Astrocyte of the cerebellum (primary cell): ENCODE measurements around the gene PLXDC1.

Experiments
- DNase-seq: peaks from one replicate; pipeline ENCODE4 v3.0.0-alpha.2; 2011; ENCODE audit warnings: low read depth
- H3K4me3 ChIP-seq: 2 replicates; pipeline ENCODE4 v1.5.1; 2011; ENCODE audit warnings: mild to moderate bottlenecking, low read depth, low read length, moderate library complexity
- CTCF ChIP-seq: IDR thresholded peaks from 2 replicates; pipeline ENCODE4 v1.5.1; 2012; ENCODE audit warnings: low read length, low read depth, moderate library complexity, mild to moderate bottlenecking; ENCODE audit errors: missing control alignments
- in situ Hi-C: cut with HindIII; loops from 2 replicates; pipeline ENCODE4 v1.10.0; 2017; ENCODE audit warnings: low sequenced_read_pairs

Gene PLXDC1

DNA sequence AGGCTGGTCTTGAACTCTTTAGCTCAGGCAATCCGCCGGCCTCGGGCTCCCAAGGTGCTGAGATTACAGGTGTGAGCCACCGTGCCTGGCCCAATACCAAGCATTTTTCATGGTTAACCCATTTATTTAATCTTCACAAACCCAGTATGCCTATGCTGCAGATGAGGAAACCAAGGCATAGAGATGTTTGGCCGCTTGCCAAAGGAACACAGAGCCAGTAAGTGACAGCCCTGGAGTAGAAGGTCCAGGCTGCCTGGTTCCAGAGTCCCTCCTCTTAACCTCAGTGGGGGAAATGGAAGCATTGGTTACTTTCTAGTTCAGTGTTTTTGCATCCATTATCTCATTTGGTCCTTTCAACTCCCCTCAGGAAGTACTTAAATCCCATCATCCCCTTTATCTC, 29.9 kb upstream of the PLXDC1 start:
- no peak for DNase-seq
- in situ Hi-C loops, result no loop called here
- no peak for TF ChIP-seq CTCF
- H3K4me3 ChIP-seq, result no peak overlapping the region

DNA sequence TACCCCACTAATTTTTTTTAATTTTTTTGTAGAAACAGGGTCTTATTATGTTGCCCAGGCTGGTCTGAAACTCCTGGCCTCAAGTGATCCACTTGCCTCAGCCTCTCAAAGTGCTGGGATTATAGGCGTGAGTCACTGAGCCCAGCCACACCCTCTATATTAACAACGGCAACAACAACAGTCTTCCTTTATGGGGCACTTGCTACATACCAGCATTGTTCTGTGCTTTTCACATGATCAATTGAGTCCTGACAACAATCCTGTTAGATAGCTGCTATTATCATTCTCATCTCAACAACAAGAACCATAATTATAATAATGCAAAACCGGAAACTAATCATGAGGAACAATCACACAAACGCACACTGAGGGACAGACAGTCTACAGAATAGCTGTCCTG, 27.1 kb upstream of the PLXDC1 start:
- DNase-seq, result no peak
- in situ Hi-C loops, result no loop called here
- no peak for TF ChIP-seq CTCF
- H3K4me3 ChIP-seq, result no peak overlapping the region

- TF ChIP-seq CTCF, result no peak
- H3K4me3 ChIP-seq, result no peak overlapping the region
- in situ Hi-C loops, result no loop called here
- DNase-seq, result no peak
Measured at GRCh38 chr17:39177256-39177655, 25.8 kb upstream of the PLXDC1 start.

DNA sequence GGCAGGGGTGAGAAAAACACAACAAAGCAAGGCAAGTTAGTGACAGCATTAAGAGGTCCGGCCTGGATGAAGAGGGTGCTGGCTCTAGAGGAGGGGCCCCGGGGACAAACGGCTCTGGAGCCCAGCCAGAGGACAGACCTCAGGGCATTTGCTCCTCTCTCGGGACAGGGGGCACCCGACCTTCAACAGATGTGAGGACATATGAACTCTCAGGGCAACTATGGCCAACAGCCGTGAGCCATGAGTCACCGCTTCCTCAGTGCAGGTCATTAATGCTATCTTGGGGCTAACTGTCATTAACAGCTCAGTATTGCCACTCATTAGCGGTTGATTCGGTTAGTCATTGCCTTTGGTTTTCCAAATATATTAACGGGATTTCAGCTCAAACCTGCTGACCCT, 24.3 kb upstream of the PLXDC1 start:
- no peak for TF ChIP-seq CTCF
- DNase-seq, result no peak
- in situ Hi-C loops, result no loop called here

GRCh38 chr17:39174920-39175694, 23.7 kb upstream of the PLXDC1 start:
- peak; percentile 81 for TF ChIP-seq CTCF
- in situ Hi-C loops, result no loop called here
- H3K4me3 ChIP-seq, result no peak overlapping the region

More for the DNA sequence above, 24.3 kb upstream of the PLXDC1 start:
- no peak overlapping the region for H3K4me3 ChIP-seq

DNA sequence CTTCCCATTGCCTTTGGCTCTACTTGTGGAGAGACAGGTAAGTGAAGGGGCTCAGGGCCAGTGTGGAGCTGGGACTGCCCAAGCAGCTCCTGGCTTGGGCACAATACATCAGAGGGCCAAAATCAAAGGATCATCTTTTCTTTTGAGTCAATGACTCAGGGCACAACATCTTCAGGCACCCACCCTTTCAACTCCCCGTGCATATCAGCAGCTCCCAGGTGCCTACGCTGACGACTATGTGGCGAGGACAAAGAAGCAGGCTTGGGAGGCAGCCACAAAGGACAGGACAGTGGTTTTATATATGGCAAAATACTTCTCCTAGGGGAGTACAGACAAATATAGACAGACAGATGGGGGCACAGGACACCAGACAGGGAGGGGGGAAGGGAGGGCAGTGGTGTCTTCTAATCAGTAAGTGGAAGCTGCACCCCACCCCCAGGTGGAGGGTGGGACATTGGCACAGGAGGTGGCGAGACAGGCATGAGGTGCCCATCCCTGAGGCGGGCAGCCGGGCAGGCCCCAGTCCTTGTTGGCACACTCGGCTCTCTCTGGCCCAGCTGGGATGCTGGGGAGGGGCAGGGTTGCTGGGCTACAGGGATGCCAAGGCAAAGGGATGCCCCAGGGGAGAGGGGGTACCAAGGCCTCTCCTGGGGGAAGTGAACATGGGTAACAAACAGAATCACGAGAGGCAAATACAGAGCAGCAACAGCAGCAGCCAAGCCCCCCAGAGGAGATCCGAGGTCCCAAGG, 22.3 kb upstream of the PLXDC1 start:
- in situ Hi-C loops, result no loop called here

More at GRCh38 chr17:39174920-39175694, 23.7 kb upstream of the PLXDC1 start:
- DNase-seq, result peak; percentile 41

More for the DNA sequence above, 22.3 kb upstream of the PLXDC1 start:
- TF ChIP-seq CTCF, result no peak
- DNase-seq, result no peak
- no peak overlapping the region for H3K4me3 ChIP-seq
